ENCODE measurements around the gene ABCA12.

ABCA12 gene

DNA sequence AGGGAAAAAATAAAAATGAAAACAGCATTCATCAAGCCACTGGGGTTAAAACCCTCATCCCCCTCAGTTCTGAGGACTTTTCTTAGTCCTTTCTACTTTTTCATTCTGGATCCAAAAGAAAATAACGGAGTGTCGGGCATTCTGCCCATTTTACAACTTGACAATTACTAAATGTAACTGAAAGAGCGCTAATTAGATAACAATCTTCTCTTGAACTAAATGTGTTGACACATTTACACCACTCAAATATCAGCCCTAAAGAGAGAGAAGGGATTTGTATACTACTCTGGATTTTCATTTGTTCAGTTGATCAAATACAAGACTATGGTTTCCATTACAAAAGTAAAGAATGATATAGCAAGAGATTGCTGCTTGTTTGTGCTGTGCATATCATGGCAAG, 27.5 kb downstream of the ABCA12 start:
- DNase-seq, result no peak

DNA sequence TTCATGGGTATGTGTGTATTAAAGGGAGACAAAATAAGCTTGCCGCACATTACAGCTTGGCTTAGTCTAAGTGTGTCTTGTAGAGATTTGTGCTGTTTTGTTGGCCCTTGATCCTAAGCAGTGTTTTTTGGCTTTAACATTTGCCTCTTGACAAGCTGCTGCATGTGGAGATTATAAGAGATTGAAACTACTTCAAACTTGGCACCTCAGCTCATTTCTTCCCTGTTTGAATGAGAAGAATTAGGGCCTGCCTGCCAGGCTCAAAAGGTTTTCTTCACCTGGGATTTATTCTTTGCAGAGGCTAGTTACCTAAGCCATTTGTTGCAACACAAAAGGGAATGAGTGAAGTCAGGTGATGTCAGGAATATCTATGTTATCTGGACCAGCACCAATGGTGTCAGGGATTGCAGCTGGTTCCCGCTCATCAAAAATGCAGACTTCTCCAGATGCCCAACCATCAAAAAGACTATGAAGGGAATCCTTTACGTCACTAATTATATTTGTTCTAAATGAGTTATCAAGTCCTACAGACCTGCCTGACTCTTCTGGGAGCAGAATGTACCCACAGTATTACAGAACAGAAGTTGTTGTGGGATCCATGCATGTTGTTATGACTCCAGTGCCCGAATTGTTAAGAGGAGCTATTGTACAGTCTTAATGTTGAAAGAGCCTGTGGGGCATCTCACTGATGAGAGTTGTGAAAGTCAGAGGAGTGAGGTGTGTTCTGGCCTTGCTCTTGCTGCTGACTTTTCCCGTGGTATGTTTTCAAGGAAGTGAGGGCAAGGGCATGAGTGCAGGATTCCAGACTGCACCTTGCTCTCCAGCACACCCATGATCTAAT, 31.0 kb downstream of the ABCA12 start:
- no peak for DNase-seq

DNA sequence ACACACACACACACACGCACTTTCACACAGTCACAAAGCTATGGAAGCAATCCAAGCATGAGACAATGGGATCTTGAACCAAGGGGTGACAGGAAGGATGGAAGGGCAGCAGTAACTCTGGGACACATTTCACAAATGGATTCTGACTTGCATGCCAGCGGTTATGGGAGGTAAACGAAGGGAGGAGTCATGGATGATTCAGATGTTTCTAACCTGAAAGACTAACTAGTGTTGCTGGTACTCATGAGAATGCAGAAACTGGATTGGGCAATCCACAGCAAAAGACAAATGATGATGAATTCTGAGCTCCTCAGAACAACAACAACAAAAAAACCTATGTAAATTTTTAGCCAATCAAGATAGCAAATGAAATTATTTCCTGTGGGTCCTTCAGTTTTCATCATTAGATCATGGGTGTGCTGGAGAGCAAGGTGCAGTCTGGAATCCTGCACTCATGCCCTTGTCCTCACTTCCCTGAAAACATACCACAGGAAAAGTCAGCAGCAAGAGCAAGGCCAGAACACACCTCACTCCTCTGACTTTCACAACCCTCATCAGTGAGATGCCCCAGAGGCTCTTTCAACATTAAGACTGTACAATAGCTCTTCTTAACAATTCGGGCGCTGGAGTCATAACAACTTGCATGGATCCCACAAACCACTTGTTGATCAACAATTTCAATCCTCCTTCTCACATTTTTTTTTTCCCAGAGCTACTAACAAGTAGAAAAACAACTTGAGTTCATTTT, 32.6 kb downstream of the ABCA12 start:
- DNase-seq, result no peak

DNA sequence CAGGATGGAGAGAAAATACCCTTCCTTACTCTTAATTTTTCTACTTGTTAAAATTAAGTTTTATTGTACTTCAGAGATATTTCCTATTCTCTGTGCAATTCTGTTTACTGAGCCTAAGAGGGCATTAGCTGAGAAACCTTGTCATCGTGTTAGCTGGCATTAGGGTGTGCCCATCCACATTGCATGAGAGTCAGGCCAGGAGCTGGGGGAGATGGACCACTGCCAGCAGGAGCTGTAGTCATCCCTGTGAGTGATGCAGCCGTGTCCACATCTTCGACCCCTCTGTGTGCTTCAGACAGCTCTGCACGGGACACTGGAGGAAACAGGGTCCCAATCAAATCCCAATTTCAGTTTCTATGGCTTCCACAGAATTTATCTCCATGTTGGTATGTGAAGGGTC, 34.2 kb downstream of the ABCA12 start:
- DNase-seq, result no peak

DNA sequence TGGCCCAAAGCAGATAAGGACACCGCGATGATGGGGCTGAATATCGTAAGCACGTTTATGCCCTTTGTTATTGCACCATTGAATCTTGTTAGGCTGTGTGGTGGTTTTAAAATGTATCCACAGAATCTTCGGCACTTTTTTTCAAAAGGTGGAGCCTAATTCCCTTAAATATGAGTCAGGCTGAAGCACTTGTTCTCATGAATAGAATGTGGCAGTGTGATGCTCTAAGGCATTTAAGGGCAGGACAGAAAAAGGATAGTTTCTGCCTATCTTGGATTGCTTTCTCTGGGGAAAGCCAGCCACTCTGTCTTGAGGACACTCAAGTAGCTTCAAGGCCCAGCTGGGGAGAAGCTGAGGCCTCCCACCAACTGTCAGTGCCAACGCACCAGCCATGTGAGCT, 39.6 kb downstream of the ABCA12 start:
- no peak for DNase-seq

DNA sequence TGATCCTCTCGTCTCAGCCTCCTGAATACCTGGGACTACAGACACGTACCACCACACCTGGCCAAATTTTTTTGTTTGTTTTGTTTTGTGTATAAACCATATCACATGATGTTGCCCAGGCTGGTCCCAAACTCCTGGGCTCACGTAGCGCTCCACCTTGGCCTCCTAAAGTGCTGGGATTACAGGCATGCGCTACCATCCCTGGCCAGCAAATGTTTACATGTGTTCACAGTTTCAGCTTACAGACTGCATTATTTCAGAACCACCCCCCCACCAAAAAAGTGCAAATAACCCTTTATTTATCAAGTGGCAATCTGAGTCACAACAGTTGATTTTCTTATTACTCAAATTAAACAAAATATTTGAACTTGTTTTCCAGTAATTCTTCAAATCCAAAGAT, 54.3 kb downstream of the ABCA12 start:
- no peak for DNase-seq

DNA sequence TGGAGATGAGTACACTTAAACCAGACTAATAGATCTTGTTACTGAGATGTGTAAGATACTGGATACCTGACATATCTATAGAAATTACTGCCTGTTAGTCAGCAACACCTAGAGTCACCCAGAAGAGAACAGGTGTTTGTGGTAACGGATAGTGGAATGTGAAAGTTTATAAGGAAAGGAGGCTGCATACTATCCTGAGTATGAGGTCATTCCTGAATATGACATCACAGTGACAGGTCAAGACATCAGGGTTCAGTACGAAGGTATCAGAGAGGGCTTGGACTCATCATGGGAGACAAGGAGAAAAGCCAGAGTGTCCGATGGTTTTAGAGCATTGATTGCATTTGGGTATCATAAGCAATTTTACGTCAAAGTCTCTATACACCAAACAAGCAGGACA, 55.3 kb downstream of the ABCA12 start:
- no peak for DNase-seq

DNA sequence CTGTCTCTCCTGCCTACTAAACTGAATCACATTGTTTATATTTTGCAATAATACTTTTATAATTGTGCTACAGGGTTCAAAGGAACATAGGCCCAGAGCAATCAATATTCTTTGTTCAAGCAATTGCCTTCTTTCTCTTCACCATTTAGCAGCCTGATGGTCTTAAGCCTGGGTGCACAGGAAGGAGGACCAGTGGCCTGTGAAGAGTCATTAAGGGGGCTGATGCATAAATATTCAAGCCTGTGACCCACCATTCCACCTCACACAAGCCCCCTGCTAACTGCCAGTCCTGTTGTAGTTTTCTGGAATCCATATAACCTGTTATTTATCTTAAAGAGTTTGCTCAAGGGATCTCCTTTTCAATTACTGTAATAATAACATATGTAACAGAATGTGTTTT, 56.0 kb downstream of the ABCA12 start:
- no peak for DNase-seq

DNA sequence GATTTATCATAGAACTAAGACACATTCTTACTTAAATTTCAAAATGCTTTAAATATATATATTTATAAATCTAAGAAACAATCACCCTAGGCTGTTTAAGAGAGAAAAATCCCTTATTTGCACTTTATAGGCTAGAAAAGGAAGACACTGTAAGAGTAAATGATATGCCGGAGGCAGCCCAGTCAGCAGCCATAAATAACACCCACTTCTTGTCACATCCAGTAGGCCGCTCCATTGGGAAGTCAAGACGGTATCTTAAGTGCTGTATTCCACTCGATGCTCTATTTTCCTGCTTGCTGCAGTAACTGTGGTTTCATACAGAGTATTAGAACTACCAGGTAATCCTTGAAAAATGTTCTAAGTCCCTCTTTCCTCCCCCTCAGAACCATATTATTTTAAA, 57.9 kb downstream of the ABCA12 start:
- no peak for DNase-seq

DNA sequence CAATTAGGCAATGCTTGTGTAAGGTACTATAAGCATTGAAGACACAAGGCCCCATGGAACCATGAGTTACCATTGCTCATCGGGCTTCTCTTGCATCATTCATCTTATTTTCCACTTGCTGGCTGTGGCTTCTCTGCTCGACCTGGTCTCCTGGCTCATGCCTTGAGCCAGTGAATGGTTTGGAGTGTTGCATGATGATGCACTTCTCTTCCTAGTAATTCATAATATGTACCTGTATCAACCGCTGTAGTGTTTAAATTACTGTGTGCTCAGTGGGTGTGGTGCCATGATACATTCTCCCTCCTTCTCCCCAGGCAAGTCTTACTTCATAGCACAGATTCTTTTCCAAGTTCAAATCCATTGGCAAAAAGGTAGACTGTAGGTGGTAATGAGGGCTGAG, 66.8 kb downstream of the ABCA12 start:
- no peak for DNase-seq

DNA sequence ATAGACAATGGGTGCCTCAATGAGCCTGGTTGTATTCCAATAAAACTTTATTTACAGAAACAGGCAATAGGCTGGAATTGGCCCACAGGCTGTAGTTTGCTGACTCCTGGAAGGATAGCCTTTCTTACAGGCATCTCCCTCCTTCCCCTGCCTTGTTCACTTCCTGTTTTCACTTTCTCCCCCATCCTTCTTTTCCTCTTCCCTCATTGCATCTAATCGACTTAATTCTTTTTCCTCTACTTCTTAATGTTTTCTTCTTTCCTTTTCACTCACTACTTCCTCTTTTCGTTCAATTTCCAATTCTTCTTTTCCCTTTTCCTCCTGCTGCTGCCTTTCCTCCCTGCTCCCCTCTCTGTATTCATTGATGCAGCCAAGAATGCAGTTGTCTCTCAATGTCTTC, 70.0 kb downstream of the ABCA12 start:
- DNase-seq, result no peak

DNA sequence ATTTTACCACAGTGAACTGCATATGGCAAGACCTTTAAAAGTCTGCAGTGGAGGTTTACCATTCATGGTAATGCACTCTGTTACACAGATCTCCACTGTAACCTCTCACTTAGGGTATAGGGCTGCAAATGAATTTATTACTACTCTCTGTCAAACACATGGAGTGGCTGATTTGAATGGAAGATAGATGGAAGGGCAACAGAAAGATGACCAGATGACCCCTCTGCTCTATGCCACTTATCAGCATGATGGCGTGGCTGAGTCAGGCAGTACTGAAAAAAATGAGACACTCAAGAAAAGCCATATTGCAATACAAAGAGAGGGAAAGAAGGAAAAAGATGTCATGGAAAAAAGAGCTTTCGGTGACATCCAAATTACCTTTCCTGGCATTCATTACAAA, 72.3 kb downstream of the ABCA12 start:
- DNase-seq, result no peak

DNA sequence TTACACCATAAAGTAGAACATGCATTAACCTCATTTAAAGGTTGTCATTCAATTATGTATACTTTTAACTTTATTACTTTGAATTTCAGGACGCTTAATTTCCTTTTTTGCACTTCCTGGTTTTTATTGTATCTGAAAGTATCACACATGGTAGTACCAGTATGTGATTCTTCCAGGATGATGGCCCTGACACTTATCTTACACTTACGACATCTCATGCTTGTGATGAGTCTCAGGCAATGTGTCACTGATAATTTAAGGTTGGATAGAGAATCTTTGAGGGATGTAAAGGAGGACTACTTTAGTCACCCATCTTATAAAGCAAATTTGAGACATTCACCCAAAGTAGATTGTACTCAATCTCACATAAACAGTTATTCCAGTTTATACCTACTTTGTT, 74.9 kb downstream of the ABCA12 start:
- DNase-seq, result no peak

DNA sequence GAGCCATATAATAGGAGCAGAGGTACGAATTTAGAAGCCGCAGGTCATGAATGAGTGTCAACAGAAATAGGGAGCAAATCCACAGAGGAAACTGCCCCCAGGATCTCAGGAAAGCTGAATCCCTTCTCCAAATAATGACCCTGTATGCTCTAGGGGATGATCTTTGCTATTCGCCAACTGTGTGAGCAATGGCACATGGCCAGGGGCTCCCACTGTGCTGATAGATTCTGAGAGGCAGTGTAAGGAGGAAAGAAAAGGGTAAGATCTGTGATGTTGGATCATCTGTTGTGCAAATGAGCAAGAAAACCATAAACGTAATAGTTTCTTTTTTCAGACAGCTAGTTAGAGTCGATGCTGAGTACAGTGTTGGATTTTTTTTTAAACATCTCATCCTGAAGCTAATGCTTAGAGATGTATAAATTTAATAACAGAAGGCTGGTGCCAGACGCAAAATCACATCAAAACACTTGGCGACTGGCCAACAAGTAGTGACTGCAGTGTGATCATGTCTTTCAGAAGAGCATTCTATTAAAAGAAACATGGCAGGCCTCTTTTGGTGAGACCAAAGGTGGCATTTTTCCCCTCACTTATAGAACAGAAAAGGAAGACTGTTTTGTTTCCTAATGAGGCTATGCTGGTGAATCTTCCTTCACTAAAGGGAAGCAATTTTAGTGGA, 77.4 kb downstream of the ABCA12 start:
- no peak for DNase-seq

DNA sequence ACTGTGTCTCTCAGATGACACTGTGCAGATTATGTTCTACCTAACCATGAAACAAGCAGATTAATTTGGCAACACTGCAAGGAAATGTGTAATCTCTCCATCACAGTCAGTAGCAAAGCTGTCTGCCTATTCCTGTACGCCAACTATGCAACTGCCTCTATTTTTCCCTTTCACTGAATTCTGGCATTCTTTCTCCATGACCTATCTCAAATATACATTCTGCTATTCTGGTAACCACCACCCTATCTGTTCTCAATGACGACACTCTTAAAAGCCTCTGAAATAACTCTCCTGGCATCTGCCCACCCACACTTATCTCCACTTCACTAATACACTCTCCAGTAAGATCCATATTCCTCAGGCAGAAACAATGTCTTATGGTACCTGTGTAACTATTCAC, 78.7 kb downstream of the ABCA12 start:
- no peak for DNase-seq

DNA sequence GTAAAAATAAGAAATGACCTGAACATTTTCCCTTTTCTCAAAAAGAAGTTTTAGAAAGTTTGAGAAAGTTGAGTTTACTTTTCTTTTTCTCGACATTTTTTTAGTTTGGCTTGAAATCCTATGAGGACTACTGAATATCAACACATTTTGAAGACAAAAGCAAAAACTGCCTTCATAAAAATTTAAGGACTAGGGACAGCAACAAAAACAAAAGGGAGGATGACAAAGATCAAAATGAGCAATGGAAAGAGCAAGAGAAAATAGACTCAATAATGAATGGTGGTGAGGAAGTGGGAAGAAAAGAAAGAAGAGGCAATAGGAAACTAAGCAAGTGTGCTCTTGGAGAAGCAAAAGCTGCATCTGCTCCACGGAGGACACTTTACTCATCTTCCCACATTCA, 82.5 kb downstream of the ABCA12 start:
- DNase-seq, result no peak

DNA sequence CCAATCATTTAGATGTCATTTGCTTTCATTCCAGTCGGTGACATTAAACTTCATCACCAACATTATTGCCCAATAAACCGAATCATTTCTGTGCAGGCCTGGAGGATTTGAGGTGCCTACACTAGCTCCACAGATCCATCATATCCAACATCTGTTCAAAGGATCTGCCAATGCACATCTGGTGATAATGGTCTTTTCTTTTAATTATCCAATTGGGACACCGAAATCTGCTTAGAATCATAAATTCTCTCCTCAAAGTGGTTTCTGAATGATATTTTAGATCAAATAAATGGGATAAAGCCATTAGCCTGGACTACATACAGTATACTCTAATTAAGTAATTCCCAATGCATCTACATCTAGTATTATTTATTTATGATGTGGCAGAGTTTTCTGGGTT, 85.6 kb downstream of the ABCA12 start:
- DNase-seq, result no peak

DNA sequence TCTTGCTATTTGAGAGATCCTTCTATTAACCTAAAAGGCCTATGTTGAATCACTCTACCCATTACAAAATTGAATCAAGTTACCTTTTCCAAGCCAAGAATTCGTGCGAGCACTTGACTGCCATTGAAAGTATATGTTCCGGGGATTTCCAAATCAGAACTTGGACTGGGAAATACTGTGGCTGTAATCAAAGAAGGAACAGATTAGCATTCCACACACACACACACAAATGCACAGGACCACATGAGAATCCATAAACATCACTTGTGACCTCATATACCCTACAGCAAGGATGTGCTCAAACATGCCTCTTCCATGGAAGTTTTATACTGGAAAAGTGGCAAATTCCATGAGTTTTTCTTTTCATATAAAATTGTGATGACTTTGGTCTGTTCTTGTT, 86.0 kb downstream of the ABCA12 start:
- DNase-seq, result no peak

DNA sequence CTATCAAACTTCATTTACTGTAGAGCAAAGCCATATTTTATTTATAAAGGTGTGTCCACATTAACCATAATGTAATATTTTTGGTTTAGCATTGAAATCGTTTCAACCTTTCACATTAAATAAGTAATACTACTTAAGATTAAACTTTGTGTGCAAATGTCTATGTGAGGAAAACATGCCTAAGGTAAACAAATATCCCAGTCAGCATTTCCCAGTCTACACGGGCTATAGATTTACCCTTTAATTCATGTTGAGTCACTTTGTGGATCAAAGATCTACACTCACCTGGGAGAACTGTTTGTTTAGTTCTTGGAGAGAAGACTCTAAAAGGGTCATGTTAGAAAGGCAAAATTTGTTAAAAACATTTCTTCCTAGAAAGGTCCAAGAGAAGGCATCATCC, 89.1 kb downstream of the ABCA12 start:
- no peak for DNase-seq

DNA sequence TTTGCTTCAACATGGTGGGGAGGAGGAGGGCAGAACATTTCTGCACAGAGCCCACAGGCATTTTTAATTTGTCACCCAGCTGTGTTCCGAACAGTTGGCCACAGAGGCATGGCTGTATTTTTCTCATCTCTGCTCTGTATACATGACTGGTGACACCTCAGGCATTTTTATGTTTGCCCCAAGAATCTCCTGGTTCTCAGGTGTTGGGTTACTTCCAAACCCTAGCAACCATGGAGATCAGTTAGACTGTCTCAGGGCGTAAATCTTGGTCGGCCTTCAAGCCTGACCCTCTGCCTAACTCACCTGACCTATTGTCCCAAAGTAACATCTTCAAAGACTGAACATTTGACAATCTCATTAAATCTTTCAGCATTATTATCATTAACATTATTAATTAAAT, 100.0 kb downstream of the ABCA12 start:
- DNase-seq, result no peak

DNA sequence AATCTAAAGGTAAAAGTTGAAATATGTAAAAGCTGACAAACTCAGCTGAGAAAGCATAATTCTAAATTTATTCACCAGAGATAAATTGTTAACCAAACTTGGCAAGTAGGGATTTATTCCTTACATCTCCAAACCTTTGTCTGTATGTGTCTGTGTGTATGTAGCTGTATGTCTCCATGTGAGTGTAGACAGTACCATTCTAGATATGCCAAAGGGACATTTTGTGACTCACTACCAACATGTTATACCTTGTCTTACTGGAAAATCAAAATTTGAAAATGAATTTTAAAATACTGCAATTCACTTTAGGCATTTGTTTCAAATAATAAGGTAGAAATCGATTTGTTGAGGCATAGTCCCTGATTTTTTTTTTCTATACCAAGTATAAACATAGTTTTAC, 102.1 kb downstream of the ABCA12 start:
- no peak for DNase-seq

DNA sequence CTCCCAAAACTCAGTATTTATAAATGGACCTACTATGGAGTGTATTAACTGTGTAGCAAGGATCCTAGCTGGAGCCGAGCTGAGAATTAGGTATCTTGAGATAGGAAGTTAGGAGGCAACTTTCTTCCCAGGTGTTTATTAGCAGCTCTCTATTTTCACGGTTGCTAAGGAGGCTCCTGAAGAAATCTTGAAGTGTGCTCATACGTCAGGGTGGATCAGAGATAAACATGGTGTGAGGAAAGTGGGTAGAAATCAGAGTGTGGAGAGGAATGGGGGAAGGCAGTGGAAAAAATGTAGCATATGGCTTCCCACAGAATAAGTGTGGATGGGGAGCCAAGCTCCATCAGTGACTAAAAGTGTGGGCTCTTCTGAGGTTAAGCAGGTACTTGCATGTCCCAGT, 104.3 kb downstream of the ABCA12 start:
- DNase-seq, result no peak

DNA sequence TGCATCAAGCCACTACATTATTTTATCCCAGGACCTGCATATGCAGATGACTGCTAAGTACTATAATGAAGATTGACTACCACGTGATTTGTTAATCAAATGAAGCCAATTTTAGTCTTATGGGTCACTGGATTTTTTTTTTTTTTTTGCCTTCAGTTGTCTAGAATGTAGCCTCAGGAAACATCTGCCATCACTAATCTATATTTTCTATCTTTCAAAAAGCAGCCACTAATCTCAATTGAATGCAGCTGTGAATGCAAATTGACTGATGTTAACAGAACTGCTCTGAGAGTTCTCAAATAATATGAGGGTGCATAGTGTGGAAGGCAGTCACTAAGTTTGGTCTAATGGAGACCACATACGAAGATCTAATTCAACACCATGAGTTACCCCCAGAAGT, 106.3 kb downstream of the ABCA12 start:
- no peak for DNase-seq

DNA sequence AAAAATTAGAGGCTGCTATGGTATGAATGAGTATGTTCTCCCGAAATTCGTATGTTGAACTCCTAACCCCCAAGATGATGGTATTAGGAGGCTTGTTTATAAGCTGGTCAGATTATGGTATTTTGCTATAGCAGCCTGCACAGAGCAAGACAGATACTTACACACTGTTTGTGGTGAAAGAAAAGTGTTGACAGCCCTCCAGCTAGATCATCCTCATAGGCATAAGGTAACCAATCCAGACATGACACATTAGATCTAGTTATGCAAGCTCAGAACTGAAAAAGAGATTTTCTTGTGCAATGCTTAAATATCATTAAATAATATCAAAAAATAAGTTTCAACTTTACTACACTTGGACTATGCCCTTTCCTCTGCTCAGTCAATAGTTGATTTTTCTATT, 107.1 kb downstream of the ABCA12 start:
- no peak for DNase-seq
